Endothelial cell of umbilical vein (primary cell): Measurements from ENCODE around the gene IL12B. TPM values are rescaled to one million over a fixed set of nuclear protein-coding genes. Genes with fewer than 3 reads are reported as not detected.

Experiments used
- BruUV-seq: library from RNA; stranded (reverse); fragments of 400-500 nt; replicated peaks from 2 replicates; lab custom pipeline; 2021; lab: Mats Ljungman, UMichigan
- CTCF ChIA-PET: fragments of 300-600, 350-600 bp; sonication (Branson Sonifier 250); formaldehyde crosslinking; loops from one replicate; lab custom pipeline; 2021; ENCODE audit warnings: antibody characterized with exemption, inconsistent platforms; lab: Charles Lee
- POLR2A ChIA-PET: fragments of 300-600, 350-600 bp; sonication (Branson Sonifier 250); formaldehyde crosslinking; loops from one replicate; lab custom pipeline; 2021; ENCODE audit warnings: antibody characterized with exemption, inconsistent platforms; lab: Charles Lee
- DNase-seq: peaks from one replicate; pipeline ENCODE4 v3.0.0-alpha.2; 2011; ENCODE audit warnings: low read depth, low spot score
- FAIRE-seq: peaks from 2 replicates; lab custom pipeline; 2011; peaks lifted over from hg19 to GRCh38; lab: Jason Lieb, UNC
- H2AFZ ChIP-seq: 2 replicates; pipeline ENCODE4 v1.6.0; 2012; ENCODE audit warnings: low read depth, low read length, control low read depth, inconsistent platforms
- H3K27ac ChIP-seq: 2 replicates; pipeline ENCODE4 v1.5.1; 2011; ENCODE audit warnings: low read depth, mild to moderate bottlenecking, control low read depth, low read length, moderate library complexity; ENCODE audit not compliant: insufficient read depth
- H3K27me3 ChIP-seq, 2 experiments: 2 replicates each; pipeline versions ENCODE4 v1.6.0 to v1.6.1; 2011; ENCODE audit warnings: low read length in 2 of 2, mixed read lengths in 1 of 2; ENCODE audit not compliant: control insufficient read depth in 2 of 2, insufficient read depth in 2 of 2
- H3K36me3 ChIP-seq, 2 experiments: 2 replicates in 1 of 2; 3 replicates in 1 of 2; pipeline ENCODE4 v1.5.1; 2011; ENCODE audit warnings: low read length in 2 of 2, mild to moderate bottlenecking in 1 of 2, moderate library complexity in 1 of 2; ENCODE audit not compliant: control insufficient read depth in 2 of 2, insufficient read depth in 2 of 2; ENCODE audit errors: extremely low read depth in 1 of 2
- H3K4me1 ChIP-seq: 3 replicates; pipeline ENCODE4 v1.5.1; 2011; ENCODE audit warnings: mild to moderate bottlenecking, low read length; ENCODE audit not compliant: control insufficient read depth, insufficient read depth; ENCODE audit errors: extremely low read depth
- H3K4me2 ChIP-seq: 2 replicates; pipeline ENCODE4 v1.6.1; 2011; ENCODE audit warnings: low read length, control low read depth, mixed read lengths; ENCODE audit not compliant: insufficient read depth
- H3K4me3 ChIP-seq, 3 experiments: fragments of 200-600 bp in 1 of 3; sonication (generic), shearing (Covaris generic) in 1 of 3; replicated peaks in 1 of 3; 2 replicates each; pipeline ENCODE4 v1.5.1; 2011 to 2016; ENCODE audit warnings: control low read depth in 3 of 3, low read length in 3 of 3, mild to moderate bottlenecking in 2 of 3, inconsistent platforms in 1 of 3, low read depth in 1 of 3, moderate library complexity in 1 of 3; ENCODE audit not compliant: insufficient read depth in 1 of 3
- H3K79me2 ChIP-seq: 2 replicates; pipeline ENCODE4 v1.6.0; 2012; ENCODE audit warnings: low read length, inconsistent platforms; ENCODE audit not compliant: control insufficient read depth, insufficient read depth
- H3K9ac ChIP-seq: replicated peaks from 2 replicates; pipeline ENCODE3; 2011; ENCODE audit warnings: low read length, control low read depth; ENCODE audit not compliant: insufficient read depth; ENCODE audit errors: extremely low read depth
- H3K9me1 ChIP-seq: replicated peaks from 3 replicates; pipeline ENCODE4 v1.6.0; 2011; ENCODE audit warnings: mild to moderate bottlenecking, low read length; ENCODE audit not compliant: control insufficient read depth, insufficient read depth; ENCODE audit errors: extremely low read depth
- H3K9me3 ChIP-seq: replicated peaks from 2 replicates; pipeline ENCODE4 v1.5.1; 2012; ENCODE audit warnings: low read length, inconsistent platforms; ENCODE audit not compliant: control insufficient read depth, insufficient read depth
- H4K20me1 ChIP-seq: replicated peaks from 2 replicates; pipeline ENCODE3; 2011; ENCODE audit warnings: mild to moderate bottlenecking, low read length; ENCODE audit not compliant: control insufficient read depth, insufficient read depth; ENCODE audit errors: extremely low read depth
- CTCF ChIP-seq, 2 donors: IDR thresholded peaks; 1 replicate in 1 of 2; 2 replicates in 1 of 2; pipeline ENCODE4 v1.5.1; 2011; ENCODE audit warnings: low read length in 2 of 2, mild to moderate bottlenecking in 2 of 2, moderate library complexity in 2 of 2, control low read depth in 1 of 2, inconsistent platforms in 1 of 2, low read depth in 1 of 2; ENCODE audit not compliant: insufficient read depth in 1 of 2; ENCODE audit errors: extremely low read depth in 1 of 2
- EZH2 ChIP-seq: IDR thresholded peaks from 2 replicates; pipeline ENCODE4 v1.6.1; 2012; ENCODE audit warnings: borderline replicate concordance, low read depth, mild to moderate bottlenecking, moderate library complexity, low read length, inconsistent platforms; ENCODE audit not compliant: severe bottlenecking
- GATA2 ChIP-seq: IDR thresholded peaks from 2 replicates; pipeline ENCODE4 v1.7.0; 2011; ENCODE audit warnings: low read depth, mild to moderate bottlenecking, moderate library complexity, mixed read lengths, low read length; ENCODE audit not compliant: insufficient read length, insufficient read depth
- JUN ChIP-seq: IDR thresholded peaks from 2 replicates; pipeline ENCODE4 v1.6.1; 2011; ENCODE audit warnings: borderline replicate concordance, low read depth; ENCODE audit not compliant: insufficient read length, insufficient read depth
- MAX ChIP-seq: IDR thresholded peaks from 2 replicates; pipeline ENCODE4 v1.6.1; 2011; ENCODE audit not compliant: insufficient read depth, insufficient read length
- MYC ChIP-seq: IDR thresholded peaks from one replicate; pipeline ENCODE4 v1.6.1; 2011; ENCODE audit warnings: mild to moderate bottlenecking, low read depth, low read length
- POLR2A ChIP-seq: IDR thresholded peaks from 2 replicates; pipeline ENCODE4 v1.6.1; 2012; ENCODE audit warnings: low read depth, mild to moderate bottlenecking, control low read depth, low read length
- POLR2AphosphoS5 ChIP-seq: IDR thresholded peaks from 2 replicates; pipeline ENCODE4 v1.6.1; 2012; ENCODE audit warnings: low read depth, mild to moderate bottlenecking, control low read depth, low read length, moderate library complexity; ENCODE audit not compliant: insufficient read depth
- dilution Hi-C: fragments of 300-500 bp; cut with MboI; formaldehyde crosslinking; loops from one replicate; pipeline ENCODE4 v1.15.0; 2019; ENCODE audit warnings: low sequenced_read_pairs; ENCODE audit not compliant: extremely low pct_ligation_motif_present
- intact Hi-C: fragments of 100-400 bp; cut with micrococcal nuclease; formaldehyde crosslinking; loops from one replicate; pipeline ENCODE4 v1.10.0; 2022
- polyA plus RNA-seq, 4 experiments: library from polyadenylated mRNA; depleted of rRNA in 3 of 4; stranded (reverse) in 3 of 4; unstranded in 1 of 4; fragments of >200 nt; gene quantifications; 2 replicates each; pipeline versions ENCODE4 v1.2.1 to v1.2.3, GENCODE V29; 2011 to 2012; ENCODE audit warnings: missing spikeins in 1 of 4
- total RNA-seq: library from RNA; stranded (reverse); gene quantifications from 2 replicates; pipeline ENCODE4 v1.2.3, GENCODE V29; 2021

IL12B gene
- total and polyA plus RNA-seq, 2 donors (not counting 3 experiments of a cell fraction or from before 2014, with no cell fraction given) = not detected

DNA sequence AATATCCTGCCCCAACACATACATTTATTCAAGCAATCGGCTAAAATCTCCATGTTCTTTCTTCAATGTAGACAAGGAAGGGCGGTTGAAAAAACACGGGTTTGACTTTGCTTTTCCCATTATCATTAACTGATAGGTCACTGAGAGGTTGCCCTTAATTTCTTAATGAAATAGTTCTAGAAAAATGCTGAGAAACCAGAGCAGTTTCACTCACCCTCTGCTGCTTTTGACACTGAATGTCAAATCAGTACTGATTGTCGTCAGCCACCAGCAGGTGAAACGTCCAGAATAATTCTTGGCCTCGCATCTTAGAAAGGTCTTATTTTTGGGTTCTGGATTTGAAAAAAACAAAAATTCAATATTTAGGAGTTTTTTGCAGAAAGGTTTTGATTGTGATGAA lies 8.1 kb downstream of the IL12B start:
- no peaks in the 10 kb centered on the region for H3K4me1 ChIP-seq
- no peak for DNase-seq
- no peak overlapping the region for H3K27ac ChIP-seq
- H3K4me2 ChIP-seq = no peak overlapping the region
- no peak for TF ChIP-seq POLR2A
- no peak for TF ChIP-seq JUN
- TF ChIP-seq MAX = no peak
- dilution Hi-C loops = no loop called here
- H3K9me3 ChIP-seq = no peaks in the 10 kb centered on the region
- H3K4me3 ChIP-seq = no peak overlapping the region
- no TSS peak for BruUV-seq
- H3K27me3 ChIP-seq = no peaks in the 10 kb centered on the region
- H3K79me2 ChIP-seq = no peaks in the 10 kb centered on the region
- CTCF ChIA-PET = no interaction called here
- H4K20me1 ChIP-seq = no peaks in the 10 kb centered on the region
- H2AFZ ChIP-seq = no peak overlapping the region
- POLR2A ChIA-PET = no interaction called here
- no peaks in the 10 kb centered on the region for H3K9me1 ChIP-seq
- FAIRE-seq = no peak
- H3K36me3 ChIP-seq = no peaks in the 10 kb centered on the region
- no peak overlapping the region for H3K9ac ChIP-seq
- intact Hi-C loops = no loop called here

GRCh38 chr5:159319832-159320231 lies 10.5 kb downstream of the IL12B start:
- intact Hi-C loops = no loop called here
- POLR2A ChIA-PET = no interaction called here

More at GRCh38 chr5:159319832-159320231, 10.5 kb downstream of the IL12B start:
- no peaks in the 10 kb centered on the region for H3K79me2 ChIP-seq
- no peaks in the 10 kb centered on the region for H3K9me1 ChIP-seq
- H3K27ac ChIP-seq = no peak overlapping the region
- H3K4me2 ChIP-seq = no peak overlapping the region
- no peak overlapping the region for H3K9ac ChIP-seq
- dilution Hi-C loops = no loop called here
- H2AFZ ChIP-seq = no peak overlapping the region
- no TSS peak for BruUV-seq
- no peaks in the 10 kb centered on the region for H3K36me3 ChIP-seq
- DNase-seq (no peak), FAIRE-seq (no peak)
- CTCF ChIA-PET = interaction anchor here (0.6 to 4.5 kb wide), 3 partner anchors 10 to 164 kb away, joined by 3 to 164 read pairs (median 3); no protein-coding TSS in a partner anchor
- TF ChIP-seq MYC (no peak), GATA2 (no peak), JUN (no peak), POLR2A (no peak), EZH2 (no peak), CTCF (IDR thresholded peaks at IDR 0.05; ENCODE audit: extremely low read depth in 1 of 2, insufficient read depth in 1 of 2, low read depth in 1 of 2, low read length in 2 of 2) (no peak), POLR2AphosphoS5 (no peak)
- no peaks in the 10 kb centered on the region for H3K27me3 ChIP-seq
- no peaks in the 10 kb centered on the region for H3K9me3 ChIP-seq
- no peaks in the 10 kb centered on the region for H3K4me1 ChIP-seq
- no peak overlapping the region for H3K4me3 ChIP-seq
- H4K20me1 ChIP-seq = no peaks in the 10 kb centered on the region
